GM12872 (cell line): Measurements from ENCODE around the gene GARIN5B.

Experiments
- TF ChIP-seq, protein P1 (sequence below): IDR thresholded peaks from 3 replicates; pipeline ENCODE4 v1.5.1; 2011; ENCODE audit warnings: low read depth, mild to moderate bottlenecking, low read length, moderate library complexity; ENCODE audit not compliant: insufficient read depth

GARIN5B gene

DNA sequence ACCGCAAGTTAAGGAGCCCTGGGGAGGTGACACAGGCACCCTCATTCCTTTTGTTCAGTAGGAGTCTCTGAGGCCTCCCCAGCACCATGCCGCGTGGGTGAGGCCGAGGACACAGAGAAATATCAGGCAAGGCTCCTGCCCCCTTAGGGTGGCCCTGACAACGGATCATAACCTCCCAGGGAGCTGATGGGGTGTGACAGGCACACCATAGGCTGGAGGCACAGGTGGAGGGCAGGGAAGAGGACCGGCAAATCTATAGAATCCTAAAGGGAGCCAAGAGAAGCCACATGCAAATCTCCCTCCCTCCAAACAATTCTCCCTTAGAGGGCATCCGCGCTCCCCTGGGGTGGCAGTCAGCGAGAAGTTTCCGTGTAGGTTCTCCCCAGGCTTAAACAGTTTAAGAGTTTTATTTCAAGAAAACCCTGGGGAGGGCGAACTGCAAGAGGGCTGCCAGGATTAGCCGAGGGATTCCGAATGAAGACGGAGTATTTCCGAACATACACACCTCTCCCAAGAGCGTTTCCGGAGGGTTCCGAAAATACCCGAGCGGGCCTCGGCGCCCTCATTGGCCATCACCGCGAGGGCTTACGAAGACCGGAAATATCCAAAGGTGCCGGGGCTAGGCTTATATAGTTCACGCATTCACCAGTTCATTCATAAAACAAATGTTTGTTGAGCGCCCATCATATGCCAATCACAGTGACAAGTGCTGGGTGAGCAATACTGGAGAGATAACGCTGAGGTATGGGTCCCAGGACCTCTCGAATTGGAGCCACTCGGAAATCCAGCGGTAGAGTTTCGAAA lies 22.1 kb upstream of the GARIN5B start:
- TF ChIP-seq, protein P1, sequence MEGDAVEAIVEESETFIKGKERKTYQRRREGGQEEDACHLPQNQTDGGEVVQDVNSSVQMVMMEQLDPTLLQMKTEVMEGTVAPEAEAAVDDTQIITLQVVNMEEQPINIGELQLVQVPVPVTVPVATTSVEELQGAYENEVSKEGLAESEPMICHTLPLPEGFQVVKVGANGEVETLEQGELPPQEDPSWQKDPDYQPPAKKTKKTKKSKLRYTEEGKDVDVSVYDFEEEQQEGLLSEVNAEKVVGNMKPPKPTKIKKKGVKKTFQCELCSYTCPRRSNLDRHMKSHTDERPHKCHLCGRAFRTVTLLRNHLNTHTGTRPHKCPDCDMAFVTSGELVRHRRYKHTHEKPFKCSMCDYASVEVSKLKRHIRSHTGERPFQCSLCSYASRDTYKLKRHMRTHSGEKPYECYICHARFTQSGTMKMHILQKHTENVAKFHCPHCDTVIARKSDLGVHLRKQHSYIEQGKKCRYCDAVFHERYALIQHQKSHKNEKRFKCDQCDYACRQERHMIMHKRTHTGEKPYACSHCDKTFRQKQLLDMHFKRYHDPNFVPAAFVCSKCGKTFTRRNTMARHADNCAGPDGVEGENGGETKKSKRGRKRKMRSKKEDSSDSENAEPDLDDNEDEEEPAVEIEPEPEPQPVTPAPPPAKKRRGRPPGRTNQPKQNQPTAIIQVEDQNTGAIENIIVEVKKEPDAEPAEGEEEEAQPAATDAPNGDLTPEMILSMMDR: no peak

GRCh38 chr19:55384131-55384919 lies 21.3 kb upstream of the GARIN5B start, which contains the start of gene TMEM238:
TSS of gene TMEM238 (minus strand) at chr19:55384292. CDS start at chr19:55384259, 33 bp downstream.
- TF ChIP-seq, protein P1: no peak

- TF ChIP-seq, protein P1: no peak
Measured at GRCh38 chr19:55383279-55384130, 20.4 kb upstream of the GARIN5B start.

GRCh38 chr19:55382522-55383054 lies 19.5 kb upstream of the GARIN5B start:
- TF ChIP-seq, protein P1: no peak

DNA sequence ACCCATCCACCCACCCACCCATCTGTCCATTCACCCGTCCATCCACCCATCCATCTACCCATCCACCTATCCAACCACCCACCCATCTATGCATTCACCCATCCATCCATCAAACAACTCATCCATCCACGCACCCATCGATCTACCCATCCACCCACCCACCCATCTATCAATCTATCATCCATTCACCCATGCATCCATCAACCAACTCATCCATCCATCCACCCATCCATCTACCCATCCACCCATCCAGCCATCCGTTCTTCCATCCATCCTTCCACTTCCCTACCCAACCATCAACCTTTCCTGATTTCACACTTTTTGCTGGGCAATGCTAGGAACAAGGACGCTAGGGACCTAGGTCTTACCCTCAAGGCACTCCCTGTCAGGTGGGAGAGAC lies 19.0 kb upstream of the GARIN5B start:
- TF ChIP-seq, protein P1: no peak

GRCh38 chr19:55379174-55379573 lies 16.1 kb upstream of the GARIN5B start:
- TF ChIP-seq, protein P1: no peak
